Activated naive CD4-positive, alpha-beta T cell treated with anti-CD3 and anti-CD28 coated beads for 36 hours (primary cell): Measurements from ENCODE around the gene COX7A1. TPM values are rescaled to one million over a fixed set of nuclear protein-coding genes. Genes with fewer than 3 reads are reported as not detected.

Experiments used
- CTCF ChIA-PET: fragments of 350-600 bp; sonication (Branson Sonifier 250); formaldehyde crosslinking; loops from one replicate; lab custom pipeline; 2021; ENCODE audit warnings: antibody characterized with exemption; lab: Charles Lee
- DNase-seq: peaks from one replicate; pipeline ENCODE4 v3.0.0-alpha.2; 2020
- H3K27ac Mint-ChIP-seq: one replicate; pipeline ENCODE4 v1.8.0; 2021; ENCODE audit warnings: mild to moderate bottlenecking, mixed read lengths
- H3K27me3 Mint-ChIP-seq: one replicate; pipeline ENCODE4 v1.8.0; 2021; ENCODE audit warnings: low read depth, mixed read lengths
- H3K36me3 Mint-ChIP-seq: one replicate; pipeline ENCODE4 v1.8.0; 2021; ENCODE audit warnings: low read depth, mixed read lengths
- H3K4me1 Mint-ChIP-seq: one replicate; pipeline ENCODE4 v1.8.0; 2021; ENCODE audit warnings: low read depth, mixed read lengths
- H3K4me3 Mint-ChIP-seq: one replicate; pipeline ENCODE4 v1.8.0; 2021; ENCODE audit warnings: mild to moderate bottlenecking, moderate library complexity, mixed read lengths
- H3K9me3 Mint-ChIP-seq: one replicate; pipeline ENCODE4 v1.8.0; 2021; ENCODE audit warnings: mixed read lengths
- intact Hi-C: fragments of 100-400 bp; cut with micrococcal nuclease; formaldehyde crosslinking; loops from one replicate; pipeline ENCODE4 v1.15.1; 2023
- total RNA-seq, 2 experiments: library from RNA; stranded (reverse); gene quantifications; one replicate each; pipeline ENCODE4 v1.2.3, GENCODE V29; 2021

The COX7A1 gene
- total RNA-seq, 2 experiments from 2014 or later = not detected

DNA sequence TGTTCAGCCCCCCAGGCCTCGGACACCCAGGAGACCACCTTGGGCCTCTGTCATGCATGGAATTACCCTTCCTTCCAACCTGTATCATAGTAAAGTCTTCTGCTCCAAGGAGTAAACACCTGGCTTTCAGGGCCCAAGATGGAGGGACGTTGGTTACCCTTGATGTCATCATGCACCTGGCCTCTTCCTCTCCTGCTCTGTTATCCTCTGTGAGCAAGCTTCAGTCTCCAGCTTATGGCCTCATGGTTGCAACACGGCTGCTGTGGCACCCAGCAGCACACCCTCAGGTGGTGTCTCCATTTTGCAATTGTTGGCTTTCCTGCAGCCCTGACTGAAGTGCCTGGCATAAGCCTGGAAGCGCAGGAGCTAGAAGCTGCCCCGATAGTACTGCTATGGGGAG is 45.3 kb downstream of the COX7A1 start:
- Mint-ChIP-seq H3K9me3 (no peaks in the 10 kb centered on the region), H3K4me3 (no peak overlapping the region), H3K27ac (no peak overlapping the region), H3K27me3 (no peaks in the 10 kb centered on the region), H3K4me1 (no peaks in the 10 kb centered on the region), H3K36me3 (peaks cover 13% of the 10 kb centered on the region)
- no peak for DNase-seq
- CTCF ChIA-PET = no interaction called here
- intact Hi-C loops = no loop called here

- no peak for DNase-seq
- Mint-ChIP-seq H3K4me1 (no peaks in the 10 kb centered on the region), H3K36me3 (peaks cover 13% of the 10 kb centered on the region), H3K27ac (no peak overlapping the region), H3K4me3 (no peak overlapping the region), H3K9me3 (no peaks in the 10 kb centered on the region), H3K27me3 (no peaks in the 10 kb centered on the region)
- intact Hi-C loops = no loop called here
- CTCF ChIA-PET = no interaction called here
Measured at GRCh38 chr19:36106441-36106840, 45.8 kb downstream of the COX7A1 start.

- no peaks in the 10 kb centered on the region for H3K9me3 Mint-ChIP-seq
Measured at GRCh38 chr19:36103842-36104552, 48.2 kb downstream of the COX7A1 start.

GRCh38 chr19:36103040-36103626 is 49.1 kb downstream of the COX7A1 start:
- H3K27ac Mint-ChIP-seq = no peak overlapping the region
- H3K9me3 Mint-ChIP-seq = no peaks in the 10 kb centered on the region
- CTCF ChIA-PET = interaction anchor here (0.6 kb wide), 1 partner anchor 23 kb away, joined by 3 read pairs; no protein-coding TSS in a partner anchor
- H3K4me1 Mint-ChIP-seq = no peaks in the 10 kb centered on the region
- intact Hi-C loops = no loop called here
- no peak overlapping the region for H3K4me3 Mint-ChIP-seq
- no peak for DNase-seq
- peaks cover 19% of the 10 kb centered on the region for H3K36me3 Mint-ChIP-seq
- H3K27me3 Mint-ChIP-seq = no peaks in the 10 kb centered on the region

More at GRCh38 chr19:36103842-36104552, 48.2 kb downstream of the COX7A1 start:
- Mint-ChIP-seq H3K27me3 (no peaks in the 10 kb centered on the region), H3K36me3 (peaks cover 15% of the 10 kb centered on the region), H3K27ac (no peak overlapping the region), H3K4me3 (no peak overlapping the region), H3K4me1 (no peaks in the 10 kb centered on the region)
- CTCF ChIA-PET = interaction anchor here (0.6 kb wide), 1 partner anchor 23 kb away, joined by 3 read pairs; no protein-coding TSS in a partner anchor
- intact Hi-C loops = no loop called here
- no peak for DNase-seq

DNA sequence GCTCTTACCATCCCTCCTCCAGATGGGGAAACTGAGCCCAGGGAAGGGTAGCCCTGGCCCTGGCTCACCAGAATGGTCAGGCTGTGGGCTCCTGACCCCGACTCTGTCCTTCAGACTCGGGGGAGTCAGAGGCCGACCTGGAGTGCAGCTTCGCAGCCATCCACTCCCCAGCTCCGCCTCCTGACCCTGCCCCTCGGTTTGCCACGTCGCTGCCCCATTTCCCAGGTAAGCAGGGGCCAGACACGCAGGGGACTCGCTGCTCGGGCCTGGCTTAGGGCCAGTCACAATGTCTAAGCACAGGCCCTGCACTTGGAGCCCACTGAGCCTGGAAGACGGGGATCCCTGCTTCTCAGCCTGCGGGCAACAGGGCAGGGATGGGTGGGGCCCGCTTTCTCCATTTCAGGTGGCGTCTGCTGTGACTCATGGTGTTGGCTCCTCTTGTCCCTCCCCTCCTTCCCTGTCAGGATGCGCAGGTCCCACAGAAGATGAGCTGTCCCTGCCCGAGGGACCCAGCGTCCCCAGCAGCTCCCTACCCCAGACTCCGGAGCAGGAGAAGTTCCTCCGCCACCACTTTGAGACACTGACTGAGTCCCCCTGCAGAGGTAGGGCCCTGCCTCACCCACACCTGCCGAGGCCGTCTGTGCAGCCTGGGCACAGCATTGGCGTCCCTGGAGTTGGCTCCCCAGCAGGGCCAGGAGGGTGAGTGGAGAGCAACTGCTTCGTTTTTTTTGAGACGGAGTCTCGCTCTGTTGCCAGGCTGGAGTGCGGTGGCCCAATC is 50.5 kb downstream of the COX7A1 start:
- H3K9me3 Mint-ChIP-seq = no peaks in the 10 kb centered on the region
- H3K4me1 Mint-ChIP-seq = no peaks in the 10 kb centered on the region
- no peaks in the 10 kb centered on the region for H3K27me3 Mint-ChIP-seq
- intact Hi-C loops = no loop called here
- H3K36me3 Mint-ChIP-seq = peaks cover 22% of the 10 kb centered on the region
- no peak overlapping the region for H3K27ac Mint-ChIP-seq
- CTCF ChIA-PET = no interaction called here
- no peak overlapping the region for H3K4me3 Mint-ChIP-seq
- DNase-seq = no peak

Other genes with a start within 250 kb of the COX7A1 start
- gene HCST, start 249.9 kb downstream of the COX7A1 start, total RNA-seq = 10 to 100 TPM; 11.7 to 14.5 TPM
- gene TYROBP, start 244.2 kb downstream of the COX7A1 start, total RNA-seq = not detected
- 1 to 10 TPM; 4.0 TPM for gene LRFN3, start 216.1 kb downstream of the COX7A1 start, total RNA-seq
- 10 to 100 TPM; 13.1 to 13.8 TPM for gene SDHAF1, start 157.3 kb downstream of the COX7A1 start, total RNA-seq
- 1 to 10 TPM; 1.1 to 2.1 TPM for gene SYNE4, start 143.6 kb downstream of the COX7A1 start, total RNA-seq
- 10 to 100 TPM; 36.9 to 37.8 TPM for gene ALKBH6, start 138.2 kb downstream of the COX7A1 start, total RNA-seq
- gene CLIP3, start 119.6 kb downstream of the COX7A1 start, total RNA-seq = under 1 TPM in 1 of 2 experiments, not detected in 1; 0.15 TPM
- 1 to 10 TPM; 1.1 to 1.2 TPM for gene THAP8, start 98.2 kb downstream of the COX7A1 start, total RNA-seq
- gene WDR62, start 97.5 kb downstream of the COX7A1 start, total RNA-seq = 10 to 100 TPM; 23.7 to 25.6 TPM
- gene OVOL3, start 41.3 kb downstream of the COX7A1 start, total RNA-seq = not detected
- 10 to 100 TPM; 86.8 to 87.4 TPM for gene POLR2I, start 37.6 kb downstream of the COX7A1 start, total RNA-seq
- 100 to 1,000 TPM; 104 to 105 TPM for gene TBCB, start 37.0 kb downstream of the COX7A1 start, total RNA-seq
- 100 to 1,000 TPM; 301 to 307 TPM for gene CAPNS1, start 12.4 kb downstream of the COX7A1 start, total RNA-seq
- 1 to 10 TPM; 2.0 to 2.2 TPM for gene ZNF565, start 62.2 kb upstream of the COX7A1 start, total RNA-seq
- gene ZNF146, start 62.7 kb upstream of the COX7A1 start, total RNA-seq = 10 to 100 TPM; 78.2 to 79.2 TPM
- gene ZFP14, start 226.8 kb upstream of the COX7A1 start, total RNA-seq = 1 to 10 TPM; 2.2 to 3.1 TPM